Measurements from ENCODE around the gene PDGFA. TPM values are rescaled to one million over a fixed set of nuclear protein-coding genes. Genes with fewer than 3 reads are reported as not detected.

PDGFA gene
- total and polyA plus RNA-seq, 3 donors from 2014 or later, result 7.2 to 13.8 (median 13.8) TPM

DNA sequence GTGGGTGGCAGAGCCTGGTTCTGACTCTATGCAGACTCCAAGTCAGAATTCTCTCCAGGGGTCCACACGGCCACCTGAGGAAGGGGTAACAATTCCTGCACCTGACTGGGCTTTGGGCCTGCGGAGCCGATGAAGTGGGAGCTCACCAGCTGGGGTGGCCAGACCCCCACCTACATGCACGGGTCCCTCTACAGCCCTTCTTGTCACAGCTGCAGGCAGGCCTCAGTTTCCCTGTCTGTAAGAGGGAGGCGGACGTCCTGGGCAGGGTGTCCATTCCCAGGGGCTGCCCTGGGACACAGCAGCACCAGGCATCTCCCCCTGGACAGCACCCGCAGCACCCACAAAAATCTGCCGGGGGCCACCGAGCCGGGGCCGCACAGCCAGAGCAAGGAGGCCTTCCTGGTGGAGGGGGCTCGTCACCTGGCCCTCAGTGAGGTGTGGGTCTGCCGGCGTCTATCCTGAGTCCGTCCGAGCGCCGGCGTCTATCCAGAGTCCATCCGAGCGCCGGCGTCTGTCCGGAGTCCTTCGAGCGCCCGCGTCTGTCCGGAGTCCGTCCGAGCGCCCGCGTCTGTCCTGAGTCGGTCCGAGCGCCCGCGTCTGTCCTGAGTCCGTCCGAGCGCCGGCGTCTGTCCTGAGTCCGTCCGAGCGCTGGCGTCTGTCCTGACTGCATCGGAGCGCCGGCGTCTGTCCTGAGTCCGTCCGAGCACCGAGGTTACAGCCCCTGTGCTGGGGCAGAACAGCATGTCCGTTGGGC lies 65.1 kb downstream of the PDGFA start:
- Histone ChIP-seq H3K4me3 (no peak overlapping the region), H3K9me3 (no peaks in the 10 kb centered on the region), H3K27ac (no peak overlapping the region), H3K4me1 (peaks cover 18% of the 10 kb centered on the region), H3K36me3 (ENCODE audit: low read depth, missing control alignments) (no peaks in the 10 kb centered on the region), H3K27me3 (no peaks in the 10 kb centered on the region)
- WGBS, 2 donors, result 90 to 91% methylated on average over 38 to 56 of the region's 56 CpGs
- no peak for TF ChIP-seq POLR2A (IDR thresholded peaks at IDR 0.05)
- TF ChIP-seq CTCF (IDR thresholded peaks at IDR 0.05), result no peak
- no peak for DNase-seq
- intact Hi-C loops (cut with DNase I; ENCODE audit: low total_unique reads), result no loop called here

GRCh38 chr7:453597-454306 lies 65.9 kb downstream of the PDGFA start:
- WGBS, 2 donors, result 82 to 84% methylated on average over 24 to 27 of the region's 27 CpGs
- Histone ChIP-seq H3K4me3 (no peak overlapping the region), H3K27me3 (no peaks in the 10 kb centered on the region), H3K4me1 (peaks cover 18% of the 10 kb centered on the region), H3K9me3 (no peaks in the 10 kb centered on the region), H3K36me3 (ENCODE audit: low read depth, missing control alignments) (no peaks in the 10 kb centered on the region), H3K27ac (no peak overlapping the region)
- no peak for DNase-seq
- TF ChIP-seq POLR2A (IDR thresholded peaks at IDR 0.05) (no peak), CTCF (IDR thresholded peaks at IDR 0.05) (no peak)
- intact Hi-C loops (cut with DNase I; ENCODE audit: low total_unique reads), result no loop called here

DNA sequence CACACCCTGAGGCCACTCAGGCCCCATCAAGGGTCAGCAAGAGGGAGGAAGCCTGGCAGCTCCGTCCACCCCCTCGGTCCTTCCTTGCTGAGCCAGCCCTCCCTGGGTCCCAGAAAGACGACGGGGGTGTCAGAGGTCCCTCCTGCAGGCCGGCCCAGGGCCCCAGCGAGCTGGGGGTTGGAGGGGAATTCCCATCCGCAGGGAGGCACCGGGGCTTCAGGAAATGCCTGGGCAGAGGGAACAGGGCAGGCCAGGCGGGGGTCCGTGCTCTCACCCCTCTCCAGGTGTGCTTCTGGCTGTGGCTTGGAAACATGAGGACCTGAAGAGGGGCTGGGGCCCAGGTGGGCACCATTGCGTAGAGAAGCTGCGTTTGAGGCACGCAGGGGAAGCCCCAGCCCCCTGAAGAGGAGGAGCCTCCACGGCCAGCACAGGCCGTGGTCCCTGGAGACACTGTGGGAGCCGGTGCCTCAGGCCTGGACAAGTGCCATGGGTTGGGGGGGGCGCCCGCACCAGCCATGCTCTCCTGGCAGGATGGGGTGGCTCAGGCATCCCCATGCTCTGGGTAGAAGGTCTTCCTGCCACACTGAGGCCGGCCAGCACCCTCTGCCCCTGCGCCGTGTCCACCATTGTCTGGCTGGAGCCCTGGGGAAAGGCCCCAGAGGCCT lies 66.7 kb downstream of the PDGFA start:
- H3K27me3 ChIP-seq, result no peaks in the 10 kb centered on the region
- H3K27ac ChIP-seq, result no peak overlapping the region
- H3K4me3 ChIP-seq, result no peak overlapping the region
- no peaks in the 10 kb centered on the region for H3K9me3 ChIP-seq
- TF ChIP-seq POLR2A (IDR thresholded peaks at IDR 0.05), result no peak
- TF ChIP-seq CTCF (IDR thresholded peaks at IDR 0.05), result no peak
- peaks cover 18% of the 10 kb centered on the region for H3K4me1 ChIP-seq
- no peaks in the 10 kb centered on the region for H3K36me3 ChIP-seq (ENCODE audit: low read depth, missing control alignments)
- intact Hi-C loops (cut with DNase I; ENCODE audit: low total_unique reads), result no loop called here
- no peak for DNase-seq
- 46 to 100% methylated on average over 3 to 19 of the region's 21 CpGs for WGBS, 2 donors

DNA sequence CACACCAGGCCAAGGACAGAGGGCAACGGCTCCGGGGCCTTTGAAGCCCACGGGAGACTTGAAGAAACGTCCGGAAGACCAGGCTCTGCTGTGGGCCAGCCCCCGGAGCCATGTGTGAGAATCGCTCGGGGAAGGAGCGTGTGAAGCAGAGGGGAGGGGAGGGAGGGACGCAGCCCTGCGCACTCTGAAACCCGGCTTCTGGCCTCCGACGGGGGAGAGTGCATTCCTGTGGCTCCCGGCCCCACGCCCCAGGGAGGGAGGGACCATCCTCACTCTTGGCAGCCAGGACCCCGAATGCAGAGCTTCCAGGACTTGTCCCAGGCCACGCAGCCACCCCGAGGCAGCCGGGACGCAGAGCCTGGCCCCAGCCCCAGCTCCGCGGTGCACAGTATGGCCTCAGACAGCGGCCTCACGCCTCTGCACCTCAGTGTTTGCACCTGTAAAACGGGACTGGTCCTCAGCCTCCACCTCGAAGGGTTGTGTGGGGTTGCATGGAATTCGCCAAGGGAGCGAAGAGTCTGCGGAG lies 67.4 kb downstream of the PDGFA start:
- Histone ChIP-seq H3K4me3 (no peak overlapping the region), H3K36me3 (ENCODE audit: low read depth, missing control alignments) (no peaks in the 10 kb centered on the region), H3K27me3 (no peaks in the 10 kb centered on the region), H3K9me3 (no peaks in the 10 kb centered on the region), H3K27ac (no peak overlapping the region), H3K4me1 (peaks cover 18% of the 10 kb centered on the region)
- no peak for TF ChIP-seq CTCF (IDR thresholded peaks at IDR 0.05)
- TF ChIP-seq POLR2A (IDR thresholded peaks at IDR 0.05), result no peak
- DNase-seq, result no peak
- intact Hi-C loops (cut with DNase I; ENCODE audit: low total_unique reads), result no loop called here
- 32 to 44% methylated on average over 6 to 29 of the region's 30 CpGs for WGBS, 2 donors
